Caki2 (cell line): ENCODE data around the gene RB1. TPM values are rescaled to one million over a fixed set of nuclear protein-coding genes. Genes with fewer than 3 reads are reported as not detected.

Experiments used
- total RNA-seq: library from RNA; depleted of rRNA; stranded (reverse); fragments of >200 nt; shearing (Covaris generic); gene quantifications from 2 replicates; pipeline ENCODE4 v1.2.3, GENCODE V29; 2014; ENCODE audit warnings: low replicate concordance; rRNA removed

The RB1 gene
- total RNA-seq, 1 experiment from 2014 or later: 18.6 TPM

Other genes starting within 250 kb of the RB1 start
- gene MED4, start 208.6 kb upstream of the RB1 start, total RNA-seq: 23.5 and 25.3 TPM in 2 replicates
- gene ITM2B, start 70.5 kb upstream of the RB1 start, total RNA-seq: 179 and 207 TPM in 2 replicates
- gene LPAR6, start 109.4 kb downstream of the RB1 start, total RNA-seq: not detected in 2 replicates
- gene RCBTB2, start 229.3 kb downstream of the RB1 start, total RNA-seq: 1.7 TPM in 1 of 2 replicates, not detected in the other